Tongue (tissue), 2 donors: ENCODE measurements around the gene FXYD3. TPM values are rescaled to one million over a fixed set of nuclear protein-coding genes. Genes with fewer than 3 reads are reported as not detected.
A peak's percentile ranks its signal among the peaks of the same experiment; 100 is the strongest.
"Not testable (repeated sequence)": the region's sequence is repeated elsewhere in the genome, so short reads cannot be mapped to it uniquely, and the experiment has no call there.

Experiments used
- DNase-seq: peaks from one replicate; pipeline ENCODE4 v3.0.0-alpha.2; 2015
- total RNA-seq: library from RNA; depleted of rRNA; stranded (reverse); fragments of >200 nt; gene quantifications from one replicate; pipeline ENCODE4 v1.2.3, GENCODE V29; 2014

The FXYD3 gene
- total RNA-seq, 1 donor from 2014 or later: 45.6 TPM

DNA sequence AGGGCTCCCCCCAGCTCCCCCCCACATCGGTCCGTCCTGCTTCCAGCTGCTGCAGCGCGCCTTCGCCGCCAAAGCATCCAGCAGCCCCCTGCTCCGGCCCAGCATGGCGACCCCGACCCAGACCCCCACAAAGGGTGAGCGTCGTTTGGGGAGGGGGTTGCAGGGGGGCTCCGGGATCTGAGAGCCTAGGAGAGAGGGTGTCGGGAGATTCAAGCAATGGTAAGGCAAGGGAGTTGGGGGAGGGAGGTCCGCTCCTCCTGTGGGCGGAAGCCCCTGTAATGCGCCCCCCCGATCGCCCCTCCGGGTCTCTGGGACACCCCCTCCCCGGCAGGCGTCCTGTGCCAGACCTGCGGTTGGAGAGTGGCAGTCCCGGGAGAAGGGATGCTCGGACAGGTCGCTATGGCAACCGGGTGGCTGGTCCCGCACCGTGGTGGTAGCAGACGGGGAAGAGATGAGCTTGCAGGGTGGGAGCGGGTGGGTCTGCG lies 27.6 kb downstream of the FXYD3 start, which contains the start of gene FXYD7:
TSS of gene FXYD7 (plus strand) at position 25 of the 485 bp plus-strand sequence. CDS start at position 104, 79 bp downstream.
- no peak for DNase-seq

DNA sequence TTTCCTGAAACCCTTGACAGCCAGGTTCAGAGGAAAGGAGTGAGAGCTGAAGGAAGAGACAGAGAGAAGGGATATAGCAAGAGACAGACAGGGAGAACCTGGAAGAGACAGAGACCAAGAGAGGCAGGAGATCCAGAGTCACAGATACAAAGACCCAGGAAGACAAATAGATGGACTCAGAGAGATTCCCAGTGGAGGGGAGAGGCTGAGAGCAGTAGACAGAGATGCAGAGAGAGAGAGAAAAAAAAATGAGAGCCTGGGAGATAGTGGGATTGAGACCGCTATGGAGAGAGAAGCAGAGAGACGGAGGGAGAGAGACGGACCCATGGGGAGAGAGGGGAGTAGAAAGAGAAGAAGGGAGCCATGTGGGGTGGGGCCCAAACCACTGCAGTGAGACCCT lies 28.2 kb downstream of the FXYD3 start:
- DNase-seq: no peak

DNA sequence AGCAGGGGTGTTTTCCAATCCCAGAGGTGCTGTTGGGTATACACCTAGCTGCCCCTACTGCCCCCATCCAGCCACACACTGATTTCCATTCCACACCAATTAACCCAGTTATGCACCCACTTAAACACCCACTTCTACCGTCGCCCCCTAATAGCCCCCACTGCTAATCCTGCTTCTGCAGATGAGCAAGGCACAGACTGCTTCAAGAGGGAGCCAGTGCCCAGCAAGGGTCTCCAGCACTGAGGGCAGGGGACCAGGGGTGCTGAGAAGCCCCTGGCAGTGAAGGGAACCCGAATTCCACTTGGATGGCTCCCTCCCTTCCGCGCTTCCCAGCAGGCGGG lies 28.6 kb downstream of the FXYD3 start:
- DNase-seq: no peak

DNA sequence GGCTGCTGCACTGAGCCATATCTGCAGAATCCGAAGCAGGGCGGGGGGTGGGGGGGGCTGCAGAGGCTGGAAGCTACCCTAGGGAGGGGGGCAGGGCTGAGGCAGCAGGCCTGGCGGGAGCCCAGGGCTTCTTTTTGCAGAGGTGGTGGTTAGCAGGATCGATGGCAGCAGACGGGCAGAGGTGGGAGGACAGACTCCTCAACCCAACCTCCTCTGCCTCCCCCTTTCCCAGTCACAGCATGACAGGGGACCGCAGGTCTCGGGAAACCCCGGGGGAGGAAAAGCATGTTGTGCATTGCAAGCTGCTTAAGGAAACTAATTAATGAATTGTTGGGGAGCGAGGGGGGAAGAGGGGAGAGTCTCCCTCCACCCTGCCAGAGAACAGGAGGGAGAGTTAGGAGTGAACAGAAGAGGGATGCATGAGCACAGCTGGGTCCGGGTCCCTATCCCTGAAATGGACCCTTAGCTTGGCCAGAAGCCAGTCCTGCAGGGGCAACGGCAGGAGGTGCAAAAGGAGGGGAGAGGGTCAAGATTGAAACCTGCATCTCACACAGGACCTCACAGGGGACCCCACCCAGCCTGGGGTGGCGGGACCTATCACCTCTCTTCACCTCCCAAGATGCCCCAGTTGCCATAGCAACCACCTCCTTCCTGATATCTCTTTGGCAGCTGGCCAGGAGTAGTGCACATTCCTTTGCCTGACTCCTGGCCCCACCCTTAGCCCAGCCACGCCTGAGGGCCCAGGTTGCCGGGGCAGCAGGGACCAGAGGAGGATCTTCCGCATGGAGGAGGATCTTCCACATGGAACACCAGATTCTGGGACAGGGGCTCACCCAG lies 29.2 kb downstream of the FXYD3 start:
- DNase-seq: no peak

DNA sequence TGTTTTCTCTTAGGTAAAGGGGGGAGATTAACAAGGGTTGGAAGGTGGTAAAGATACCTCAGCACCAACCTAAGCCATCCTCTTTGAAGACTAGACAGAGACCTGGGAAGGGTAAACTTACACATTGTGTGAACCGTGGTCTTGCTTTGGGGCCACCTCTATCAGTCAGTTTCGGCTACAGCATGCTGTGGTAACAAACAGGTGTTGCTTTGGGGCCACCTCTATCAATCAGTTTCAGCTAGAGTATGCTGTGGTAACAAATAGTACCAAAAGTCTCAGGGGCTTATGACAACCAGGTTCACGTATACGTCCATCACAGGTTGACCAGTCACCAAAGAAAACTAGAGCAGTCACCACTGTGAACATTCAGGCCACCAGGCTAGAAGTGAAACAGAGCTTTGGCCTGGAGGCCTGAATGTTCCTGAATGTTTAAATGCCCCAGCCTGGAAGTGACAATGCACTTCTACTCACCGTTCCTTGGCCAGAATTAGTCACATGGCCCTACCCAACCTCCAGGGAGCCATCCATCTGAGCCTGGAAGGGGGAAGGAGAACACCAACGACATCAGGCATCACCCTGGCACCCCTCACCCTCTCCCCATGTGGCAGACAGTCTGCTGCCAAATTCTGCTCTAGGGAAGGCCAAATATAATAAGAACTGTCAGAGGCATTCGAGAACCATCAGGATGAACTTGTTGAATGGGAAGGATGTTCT lies 31.3 kb downstream of the FXYD3 start:
- DNase-seq: no peak

DNA sequence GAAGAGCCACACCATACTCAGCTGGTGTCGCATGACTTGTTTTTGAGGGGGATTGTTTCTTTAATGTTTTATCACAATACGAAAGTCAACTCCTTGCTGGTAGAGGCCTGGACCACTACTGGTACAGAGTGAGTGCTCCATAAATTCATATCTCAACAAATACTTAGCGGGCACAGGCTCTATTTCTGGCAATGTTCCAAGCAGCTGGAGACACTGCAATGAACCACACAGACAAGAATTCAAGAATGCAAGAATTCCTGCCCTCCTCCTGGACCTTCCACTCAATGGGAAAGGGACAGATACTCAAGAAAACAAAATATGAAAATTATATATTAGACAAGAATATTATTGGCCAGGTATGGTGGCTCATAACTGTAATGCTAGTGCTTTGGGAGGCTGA lies 33.8 kb downstream of the FXYD3 start:
- no peak for DNase-seq

DNA sequence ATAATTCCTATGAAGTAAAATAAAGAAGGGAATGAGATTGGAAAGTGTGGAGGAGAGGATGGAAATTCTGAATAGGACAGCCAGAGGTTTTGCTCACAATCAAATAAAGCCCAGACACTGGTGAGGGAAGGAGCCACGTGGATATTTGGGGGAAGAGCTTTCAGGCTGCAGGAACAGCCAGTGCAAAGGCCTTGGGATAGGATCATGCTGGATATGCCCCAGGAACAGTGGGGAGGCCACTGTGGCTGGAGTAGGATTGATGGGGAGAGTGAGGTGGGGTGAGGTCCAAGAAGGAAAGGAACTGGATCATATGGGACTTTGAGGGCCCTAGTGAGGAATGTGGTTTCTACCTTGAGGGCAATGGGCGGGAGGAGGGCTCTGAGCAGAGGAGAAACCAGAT lies 34.8 kb downstream of the FXYD3 start:
- DNase-seq: no peak

DNA sequence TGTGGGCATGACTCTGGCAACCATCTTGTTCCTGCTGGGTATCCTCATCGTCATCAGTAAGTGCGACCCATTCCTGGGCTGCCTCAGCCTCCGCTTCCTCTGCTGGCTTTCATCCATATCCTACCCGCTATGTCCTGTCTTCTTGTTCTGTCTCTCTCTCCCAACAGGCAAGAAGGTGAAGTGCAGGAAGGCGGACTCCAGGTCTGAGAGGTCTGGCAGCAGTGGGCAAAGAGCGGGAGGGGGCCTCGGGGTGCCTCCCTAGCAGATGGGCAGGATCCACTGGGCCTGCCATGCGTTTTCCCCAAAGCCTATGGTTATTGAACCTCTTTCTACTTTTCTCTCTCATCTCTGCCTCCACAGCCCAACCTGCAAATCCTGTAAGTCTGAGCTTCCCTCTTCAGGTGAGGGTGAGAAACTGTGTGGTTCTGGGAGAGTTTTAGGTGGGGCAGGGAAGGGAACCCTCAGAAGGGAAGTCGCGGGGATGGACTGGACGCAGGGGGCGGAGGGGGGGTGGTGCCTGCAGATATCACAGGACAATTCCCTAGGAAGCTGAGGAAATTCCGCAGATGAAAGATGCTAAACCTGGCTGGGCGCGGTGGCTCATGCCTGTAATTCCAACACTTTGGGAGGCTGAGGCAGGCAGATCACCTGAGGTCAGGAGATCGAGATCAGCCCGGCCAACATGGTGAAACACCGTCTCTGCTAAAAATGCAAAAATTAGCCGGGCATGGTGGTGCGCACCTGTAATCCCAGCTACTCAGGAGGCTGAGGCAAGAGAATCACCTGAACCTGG lies 35.8 kb downstream of the FXYD3 start:
- DNase-seq: no peak

DNA sequence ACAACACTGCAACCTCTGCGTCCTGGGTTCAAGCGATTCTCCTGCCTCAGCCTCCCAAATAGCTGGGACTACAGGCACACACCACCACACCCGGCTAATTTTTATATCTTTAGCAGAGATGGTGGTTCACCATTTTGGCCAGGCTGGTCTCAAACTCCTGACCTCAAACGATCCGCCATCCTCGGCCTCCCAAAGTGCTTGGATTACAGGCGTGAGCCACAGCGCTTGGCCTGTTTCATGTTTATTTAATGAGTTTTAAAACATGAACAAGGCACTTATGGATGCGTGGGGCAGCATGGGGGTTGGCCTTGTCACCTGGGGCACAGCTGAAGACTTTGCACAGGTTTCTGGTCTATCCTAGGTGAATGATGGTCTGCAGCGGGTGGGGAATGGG lies 37.5 kb downstream of the FXYD3 start:
- DNase-seq: not testable (repeated sequence)

DNA sequence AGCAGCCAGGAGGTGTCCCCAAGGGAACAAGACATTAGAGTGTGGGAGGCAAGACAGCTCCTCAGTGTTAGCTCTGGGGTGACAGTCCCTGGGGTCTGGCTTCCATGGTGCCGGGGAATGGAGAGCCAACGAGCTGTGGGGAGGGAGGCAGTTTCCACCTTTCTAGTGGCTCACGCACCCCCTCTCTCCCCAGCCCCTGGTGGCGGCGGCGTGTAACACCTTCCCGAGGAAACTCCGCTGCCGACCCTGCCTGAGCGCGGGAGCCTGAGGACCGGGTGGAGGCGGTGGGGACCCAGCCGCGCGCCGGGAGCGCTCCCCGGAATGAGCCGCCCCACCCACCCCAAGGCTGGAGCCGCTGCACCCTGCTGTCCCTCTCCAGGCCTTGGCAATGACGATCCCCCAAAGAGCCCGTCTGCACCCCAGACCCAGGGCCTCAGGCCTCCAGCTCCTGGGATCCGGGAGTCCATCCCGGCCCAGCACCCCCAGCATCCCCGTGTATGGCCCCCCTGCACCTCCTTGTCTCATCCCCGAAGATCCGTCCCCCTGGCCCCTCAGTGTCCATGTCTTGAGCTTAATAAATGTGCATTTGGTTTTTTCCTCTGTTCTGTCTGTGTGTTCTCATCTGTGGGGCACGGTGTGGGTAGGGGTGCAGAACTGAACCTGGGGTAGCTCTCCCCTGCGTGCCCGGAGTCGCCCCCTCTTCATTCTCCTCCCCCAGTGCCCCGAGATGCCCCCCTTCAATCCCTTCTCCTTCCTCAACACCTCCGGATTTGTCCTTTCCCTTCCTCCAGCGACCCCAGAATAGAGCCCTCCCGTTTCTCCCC lies 38.3 kb downstream of the FXYD3 start:
- peak; percentile 28 for DNase-seq

DNA sequence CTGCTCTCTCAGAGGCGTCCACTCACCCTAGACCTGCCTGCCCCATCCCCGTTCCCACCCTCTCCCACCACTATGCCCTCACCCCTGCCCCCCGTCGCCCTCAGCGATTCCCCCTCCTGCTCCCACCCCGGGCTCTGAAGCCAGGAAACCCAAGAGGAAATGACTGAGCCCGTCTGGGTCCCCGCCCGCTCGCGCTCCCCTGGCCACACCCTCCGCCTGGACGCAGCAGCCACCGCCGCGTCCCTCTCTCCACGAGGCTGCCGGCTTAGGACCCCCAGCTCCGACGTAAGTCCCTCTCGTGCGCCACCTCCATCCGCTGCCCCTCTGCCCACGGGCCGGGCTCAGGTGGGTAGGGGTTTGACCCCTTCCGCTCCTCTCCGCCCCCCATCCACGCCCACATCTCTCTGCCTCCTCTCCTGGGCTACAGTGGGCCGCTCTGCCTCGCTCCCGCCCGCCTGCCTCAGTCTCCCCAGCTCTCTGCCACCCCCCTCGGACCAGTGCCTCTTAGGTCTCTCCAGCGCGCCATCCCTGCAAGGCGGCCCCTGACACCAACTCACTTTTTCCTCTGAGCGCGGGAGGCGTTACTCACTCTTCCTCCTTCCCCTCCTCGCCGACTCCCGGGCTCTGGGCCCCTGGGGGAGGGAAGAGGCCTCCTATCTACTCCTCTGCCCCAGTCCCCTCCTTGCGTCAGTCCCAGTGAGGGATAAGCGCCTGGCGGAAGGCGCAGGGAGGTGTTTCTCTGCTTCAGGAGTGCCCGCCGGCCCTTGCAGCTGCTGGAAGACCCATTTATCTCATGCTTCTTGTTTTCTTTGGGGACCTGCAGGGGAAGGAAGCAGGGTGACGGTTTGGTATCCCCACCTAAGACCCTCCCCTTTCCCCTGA lies 39.1 kb downstream of the FXYD3 start, which contains the start of gene FXYD5:
TSS of gene FXYD5 (plus strand) at position 211 of the 882 bp plus-strand sequence. CDS start 816 bp downstream, outside the sequence.
- DNase-seq: peak; percentile 51

DNA sequence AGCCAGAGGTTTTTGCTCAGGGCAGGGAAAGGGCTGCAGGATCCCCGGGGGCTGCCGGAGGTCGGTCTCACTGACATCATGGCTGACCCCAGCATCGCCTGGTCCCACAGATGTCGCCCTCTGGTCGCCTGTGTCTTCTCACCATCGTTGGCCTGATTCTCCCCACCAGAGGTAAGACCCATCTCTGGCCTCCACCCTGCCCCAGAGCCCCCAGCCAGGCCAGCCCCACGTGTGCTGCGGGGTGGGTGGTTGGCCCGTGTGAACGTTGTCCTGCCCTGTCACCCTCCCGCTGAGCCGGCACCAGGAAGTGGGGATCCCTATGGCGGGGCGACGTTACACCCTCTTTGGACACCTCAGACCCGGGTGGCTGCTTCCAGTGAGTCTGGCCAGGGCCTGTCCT lies 39.8 kb downstream of the FXYD3 start:
- DNase-seq: no peak

DNA sequence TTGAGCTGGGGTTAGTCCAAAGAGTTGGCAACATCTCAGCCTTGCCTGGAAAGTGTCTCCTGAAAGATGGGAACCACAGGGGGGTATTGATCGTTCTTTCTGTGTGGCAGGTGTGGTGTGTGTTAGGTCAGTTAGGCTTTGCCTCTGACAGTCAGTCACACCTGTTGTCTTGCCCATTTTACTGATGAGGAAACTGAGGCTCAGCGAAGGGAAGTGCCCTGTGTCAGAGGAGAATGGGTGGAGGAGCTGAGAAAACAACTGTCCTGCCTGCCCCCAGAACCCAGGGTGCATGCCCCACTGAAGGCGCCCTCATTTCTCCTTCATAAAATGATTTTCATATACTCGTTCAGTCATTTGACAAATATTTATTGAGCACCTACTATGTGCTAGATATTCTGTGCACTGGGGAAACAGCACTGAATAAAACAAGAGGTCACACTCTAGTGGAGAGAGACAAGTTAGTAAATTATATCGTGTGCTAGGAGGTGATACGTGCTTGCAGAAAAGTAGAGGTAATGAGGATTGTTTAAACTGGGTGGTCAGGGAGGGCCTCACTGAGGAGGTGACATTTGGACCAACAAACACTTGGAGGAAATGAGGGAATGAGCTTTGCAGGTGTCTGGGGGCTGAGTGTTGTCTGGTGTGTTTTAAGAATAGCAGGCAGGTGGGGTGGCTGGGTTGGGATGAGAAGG lies 40.5 kb downstream of the FXYD3 start:
- DNase-seq: no peak

DNA sequence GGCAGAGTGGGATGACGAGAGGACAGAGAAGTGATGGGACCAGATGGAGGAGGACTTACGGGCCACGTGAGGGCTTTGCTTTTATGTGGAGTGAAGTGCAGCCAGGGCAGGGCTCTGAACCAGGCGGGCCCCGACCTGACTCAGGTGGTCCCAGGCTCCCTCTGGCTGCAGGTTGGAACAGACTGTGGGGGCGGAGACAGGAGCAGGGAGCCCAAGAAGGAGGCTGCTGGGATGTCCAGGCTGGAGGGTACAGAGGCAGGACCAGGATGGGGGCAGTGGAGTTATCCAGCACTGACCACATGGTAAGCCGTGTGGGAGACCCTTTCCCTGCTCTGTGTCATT lies 41.0 kb downstream of the FXYD3 start:
- DNase-seq: no peak

DNA sequence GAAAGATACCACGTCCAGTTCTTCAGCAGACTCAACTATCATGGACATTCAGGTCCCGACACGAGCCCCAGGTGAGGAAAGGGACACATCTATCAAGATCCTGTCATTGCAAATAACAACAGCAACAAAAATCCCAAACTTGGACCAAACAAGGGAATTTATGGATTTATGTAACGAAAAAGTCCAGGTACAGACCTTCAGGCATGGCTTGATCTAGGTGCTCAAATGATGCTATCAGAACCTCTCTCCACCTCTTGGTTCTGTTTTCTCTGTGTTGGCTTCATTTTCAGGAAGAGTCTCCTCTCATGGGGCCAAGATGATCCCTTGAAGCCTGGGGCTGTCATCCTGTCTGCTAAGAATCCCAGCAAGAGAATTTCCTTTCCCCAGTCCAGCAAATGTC lies 41.8 kb downstream of the FXYD3 start:
- DNase-seq: no peak

DNA sequence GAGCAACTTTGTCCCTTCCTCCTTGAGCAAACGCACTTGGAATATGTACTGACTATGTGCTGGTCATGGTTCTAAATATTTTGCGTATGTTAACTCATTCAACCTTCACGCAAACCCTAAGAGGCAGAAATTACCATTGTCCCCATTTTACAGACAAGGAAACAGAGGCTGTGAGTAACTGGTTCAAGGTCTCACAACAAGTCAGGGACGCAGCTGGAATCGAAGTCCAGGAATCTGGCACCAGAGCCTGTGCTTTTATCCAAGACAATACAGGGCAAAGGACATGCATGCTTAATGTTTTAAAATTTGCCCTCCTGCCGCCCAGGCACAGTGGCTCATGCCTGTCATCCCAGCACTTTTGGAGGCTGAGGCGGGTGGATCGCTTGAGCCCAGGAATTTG lies 44.0 kb downstream of the FXYD3 start:
- no peak for DNase-seq

DNA sequence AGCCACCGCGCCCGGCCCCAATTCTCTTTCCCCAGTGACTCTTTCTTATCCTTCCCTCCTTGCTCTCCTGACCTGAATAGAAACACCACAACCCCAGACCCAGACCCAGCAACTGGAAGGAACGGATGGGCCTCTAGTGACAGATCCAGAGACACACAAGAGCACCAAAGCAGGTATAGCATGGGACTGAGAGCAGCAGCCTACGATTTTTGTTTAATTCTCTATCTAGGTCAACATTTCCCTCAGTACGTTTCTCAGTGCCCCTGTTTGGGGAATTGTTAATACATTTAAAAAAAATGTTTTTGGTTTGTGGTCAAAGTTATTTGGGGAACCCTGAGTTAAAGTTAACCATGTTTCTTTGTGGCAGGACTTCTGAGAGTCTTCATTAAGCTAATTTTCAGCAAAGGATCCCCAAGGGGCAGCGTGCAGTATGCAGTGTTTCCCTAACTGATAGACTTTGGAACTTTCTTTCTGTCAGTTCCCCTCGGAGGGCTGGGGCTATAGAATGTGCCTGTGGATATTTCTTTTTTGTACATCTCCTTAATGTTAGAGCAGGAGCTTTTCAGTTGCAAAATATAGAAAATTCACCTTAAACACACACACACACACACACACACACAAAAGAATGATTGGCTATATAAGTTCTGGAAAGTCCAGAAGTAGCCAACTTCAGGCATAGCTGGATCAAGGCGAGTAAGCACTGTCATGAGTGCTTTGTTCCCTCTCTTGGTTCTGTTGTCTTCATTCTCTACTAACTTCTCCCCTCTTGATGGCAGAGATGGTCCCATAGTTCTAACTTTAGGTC lies 45.2 kb downstream of the FXYD3 start:
- DNase-seq: no peak

DNA sequence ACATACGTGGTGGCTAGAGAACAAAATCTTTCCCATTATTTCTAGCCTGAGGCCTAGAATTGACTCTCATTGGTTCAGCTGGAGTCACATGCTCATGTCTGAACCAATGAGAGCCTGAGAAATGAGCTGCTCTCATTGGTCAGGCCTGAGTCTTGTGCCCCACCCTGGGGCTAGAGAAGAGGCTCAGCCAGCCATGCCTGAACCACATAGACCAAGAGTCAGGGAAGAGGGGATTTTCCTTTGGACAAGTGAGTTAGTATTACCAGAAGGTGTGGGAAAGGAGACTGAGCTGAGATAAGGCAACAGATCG lies 45.8 kb downstream of the FXYD3 start:
- DNase-seq: no peak
